ENCODE measurements around the gene RPL18.

GRCh38 chr19:48668761-48669160 is 49.8 kb upstream of the RPL18 start:
- TF ChIP-seq REST (IDR thresholded peaks at IDR 0.05; ENCODE audit: insufficient read depth in 1 of 2, low read depth in 2 of 2, low read length in 2 of 2) (no peak), POLR2AphosphoS5 (IDR thresholded peaks at IDR 0.05; ENCODE audit: low read depth, low read length) (no peak), TAF1 (IDR thresholded peaks at IDR 0.05; ENCODE audit: borderline replicate concordance, insufficient read depth, low read length) (no peak), SIN3A (IDR thresholded peaks at IDR 0.05; ENCODE audit: borderline replicate concordance, insufficient read depth, low read length) (no peak)
